Mucosa of descending colon (tissue), 3 donors: ENCODE measurements around the gene LARP1. TPM values are rescaled to one million over a fixed set of nuclear protein-coding genes. Genes with fewer than 3 reads are reported as not detected.

Source experiments
- ATAC-seq: fragments of 200-7000 bp; cut with Tn5 transposase; one replicate; pipeline ENCODE4 v1.9.1; 2020; ENCODE audit warnings: mild to moderate bottlenecking, moderate library complexity
- DNase-seq, 3 donors: peaks; one replicate each; pipeline ENCODE4 v3.0.0-alpha.2; 2020
- H3K36me3 ChIP-seq: fragments of 200-600 bp; one replicate; pipeline ENCODE4 v1.8.0; 2021; ENCODE audit warnings: low read depth, mild to moderate bottlenecking
- H3K4me1 ChIP-seq: fragments of 200-600 bp; one replicate; pipeline ENCODE4 v1.8.0; 2021; ENCODE audit warnings: low read depth, mild to moderate bottlenecking
- H3K4me3 ChIP-seq: fragments of 200-600 bp; one replicate; pipeline ENCODE4 v1.8.0; 2021; ENCODE audit warnings: mild to moderate bottlenecking
- H3K9me3 ChIP-seq: fragments of 200-600 bp; one replicate; pipeline ENCODE4 v1.8.0; 2021; ENCODE audit warnings: mild to moderate bottlenecking
- CTCF ChIP-seq: fragments of 200-600 bp; IDR thresholded peaks from one replicate; pipeline ENCODE4 v1.8.0; 2022; ENCODE audit warnings: antibody characterized with exemption, mild to moderate bottlenecking
- intact Hi-C, 2 donors: fragments of 100-400 bp; cut with DNase I in 1 of 2; cut with micrococcal nuclease in 1 of 2; formaldehyde crosslinking; loops; one replicate each; pipeline versions ENCODE4 v1.11.0 to v1.11.1; 2022; cut with DNase I, micrococcal nuclease
- microRNA-seq: library from miRNA; unstranded; fragments of <30 nt; microRNA quantifications from one replicate; pipeline ENCODE4, GENCODE V29; 2019
- total RNA-seq, 3 donors: library from RNA; stranded (reverse); fragmentation: NEBNext Ultra II Directional in 2 of 3; extraction: Animal tissue kit (Norgen Biotek cat#: 25700) in 2 of 3; gene quantifications; one replicate each; pipeline versions ENCODE4 v1.2.1 to v1.2.4, GENCODE V29; 2021 to 2023
- donor health status: DM: no; HTN: no; CAD: no; lungs with moderate emphysema.
- donor health status: DM: no; HTN: no; CAD: no.
- donor health status: DM: no; HTN: yes; CAD: no.

The LARP1 gene
- total RNA-seq, 3 donors from 2014 or later, result 127 to 157 (median 140) TPM

DNA sequence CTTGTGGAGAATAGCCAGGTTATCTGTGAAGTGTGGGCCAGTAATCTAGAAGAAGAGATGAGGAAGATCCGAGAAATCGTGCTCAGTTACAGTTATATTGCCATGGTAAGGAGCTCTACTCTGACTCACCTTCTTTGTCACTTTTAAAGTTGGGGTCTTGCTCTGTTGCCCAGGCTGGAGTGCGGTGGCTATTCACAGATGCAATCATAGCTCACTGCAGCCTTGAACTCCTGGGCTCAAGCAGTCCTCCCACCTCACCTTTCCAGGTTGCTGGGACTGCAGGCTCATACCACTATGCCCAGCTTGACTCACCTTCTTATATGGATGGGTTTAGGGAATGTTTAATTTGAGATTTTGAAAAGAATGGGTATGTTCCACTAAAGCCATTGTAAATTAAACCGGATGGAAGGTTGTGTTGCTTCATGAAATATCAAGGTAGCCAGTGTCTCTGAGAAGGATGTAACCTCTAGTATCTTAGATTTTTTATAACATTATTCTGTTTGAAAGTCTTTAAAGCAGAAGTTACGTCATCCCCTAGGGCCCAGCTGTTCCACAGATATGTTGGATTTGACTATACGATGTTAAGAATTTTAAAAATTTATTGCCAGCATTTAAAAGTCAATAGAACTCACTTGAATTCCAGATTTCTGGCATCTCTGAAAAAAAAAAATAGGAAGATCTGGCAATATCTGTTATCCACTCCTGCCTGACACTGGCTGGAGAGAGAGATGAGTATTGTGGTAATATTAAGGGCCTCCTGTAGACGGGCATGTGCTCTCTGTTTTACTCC, 108.3 kb downstream of the LARP1 start:
- no peak overlapping the region for H3K4me3 ChIP-seq
- no peak for TF ChIP-seq CTCF
- no peaks in the 10 kb centered on the region for H3K9me3 ChIP-seq
- H3K4me1 ChIP-seq, result peaks cover 39% of the 10 kb centered on the region
- H3K36me3 ChIP-seq, result no peaks in the 10 kb centered on the region
- no peak for ATAC-seq
- intact Hi-C loops, result no loop called here
- no peak for DNase-seq

DNA sequence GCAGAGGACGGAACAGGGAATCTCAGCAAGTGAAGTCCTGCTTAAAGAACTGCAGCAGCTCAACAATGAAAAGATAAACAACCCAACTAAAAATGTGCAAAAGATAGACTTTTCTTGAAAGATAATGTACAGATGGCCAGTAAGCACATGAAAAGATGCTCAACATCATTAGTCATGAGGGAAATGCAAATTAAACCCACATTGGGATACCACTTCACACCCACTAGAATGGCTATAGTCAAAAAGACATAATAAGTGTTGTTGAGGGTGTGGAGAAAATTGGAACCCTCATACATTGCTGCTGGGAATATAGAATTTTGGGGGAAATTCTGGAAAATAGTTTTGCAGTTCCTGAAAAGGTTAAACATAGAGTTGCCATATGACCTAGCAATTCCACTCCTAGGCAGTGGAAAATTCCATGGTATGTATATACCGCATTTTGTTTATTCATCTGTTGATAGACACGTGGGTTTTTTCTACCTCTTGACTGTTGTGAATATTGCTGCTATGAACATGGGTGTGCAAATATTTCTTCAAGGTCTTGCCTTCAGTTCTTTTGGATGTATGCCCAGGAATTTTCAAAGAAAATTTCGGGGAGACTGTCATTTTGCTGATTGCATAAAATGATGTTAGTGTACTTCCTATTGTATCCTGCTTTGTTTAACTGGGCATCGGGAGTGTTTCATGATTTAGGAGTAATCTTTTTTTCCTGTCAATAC, 110.4 kb downstream of the LARP1 start:
- ATAC-seq, result peak; percentile 43
- H3K4me3 ChIP-seq, result no peak overlapping the region
- peaks cover 32% of the 10 kb centered on the region for H3K4me1 ChIP-seq
- no peak for DNase-seq
- TF ChIP-seq CTCF, result no peak
- intact Hi-C loops, result no loop called here
- no peaks in the 10 kb centered on the region for H3K9me3 ChIP-seq
- H3K36me3 ChIP-seq, result no peaks in the 10 kb centered on the region

DNA sequence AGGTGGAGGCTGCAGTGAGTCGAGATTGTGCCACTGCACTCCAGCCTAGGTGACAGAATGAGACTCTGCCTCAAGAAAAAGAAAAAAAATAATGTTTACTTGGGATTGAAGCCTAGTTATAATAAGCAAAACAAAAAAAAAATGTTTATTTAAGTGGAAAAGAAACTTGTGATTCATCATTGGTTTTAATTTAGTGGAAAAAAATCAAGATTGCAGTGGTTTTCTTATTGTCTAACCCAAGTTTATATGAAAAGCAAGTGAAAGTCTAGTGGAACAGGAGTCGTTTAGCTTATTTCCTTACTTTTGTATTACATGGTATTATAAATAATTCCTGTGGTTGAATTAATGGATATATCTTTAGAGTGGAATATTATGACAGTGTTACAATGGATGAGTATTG, 111.7 kb downstream of the LARP1 start:
- no peak for TF ChIP-seq CTCF
- ATAC-seq (no peak), DNase-seq (no peak)
- H3K9me3 ChIP-seq, result no peaks in the 10 kb centered on the region
- H3K36me3 ChIP-seq, result no peaks in the 10 kb centered on the region
- intact Hi-C loops, result no loop called here
- no peak overlapping the region for H3K4me3 ChIP-seq
- H3K4me1 ChIP-seq, result peaks cover 20% of the 10 kb centered on the region

Small RNA genes lying within 50 kb of the gene (microRNA-seq; reads per million reads assigned to microRNA genes)
- gene MIR378H, result not detected

Other genes starting within 250 kb of the LARP1 start
- gene FAXDC2, start 95.2 kb downstream of the LARP1 start, total RNA-seq, result 10 to 100 TPM; 18.1 to 55.9 (median 20.9) TPM
- gene CNOT8, start 103.2 kb downstream of the LARP1 start, total RNA-seq, result 10 to 100 TPM; 55.4 to 60.3 (median 58.9) TPM
- gene GEMIN5, start 182.8 kb downstream of the LARP1 start, total RNA-seq, result 10 to 100 TPM in 1 of 3 donors, 1 to 10 TPM in 2; 6.8 to 15.5 (median 9.3) TPM
- gene MRPL22, start 185.7 kb downstream of the LARP1 start, total RNA-seq, result 10 to 100 TPM; 30.0 to 50.9 (median 36.0) TPM